ENCODE results near the gene TNFSF18.

The TNFSF18 gene

DNA sequence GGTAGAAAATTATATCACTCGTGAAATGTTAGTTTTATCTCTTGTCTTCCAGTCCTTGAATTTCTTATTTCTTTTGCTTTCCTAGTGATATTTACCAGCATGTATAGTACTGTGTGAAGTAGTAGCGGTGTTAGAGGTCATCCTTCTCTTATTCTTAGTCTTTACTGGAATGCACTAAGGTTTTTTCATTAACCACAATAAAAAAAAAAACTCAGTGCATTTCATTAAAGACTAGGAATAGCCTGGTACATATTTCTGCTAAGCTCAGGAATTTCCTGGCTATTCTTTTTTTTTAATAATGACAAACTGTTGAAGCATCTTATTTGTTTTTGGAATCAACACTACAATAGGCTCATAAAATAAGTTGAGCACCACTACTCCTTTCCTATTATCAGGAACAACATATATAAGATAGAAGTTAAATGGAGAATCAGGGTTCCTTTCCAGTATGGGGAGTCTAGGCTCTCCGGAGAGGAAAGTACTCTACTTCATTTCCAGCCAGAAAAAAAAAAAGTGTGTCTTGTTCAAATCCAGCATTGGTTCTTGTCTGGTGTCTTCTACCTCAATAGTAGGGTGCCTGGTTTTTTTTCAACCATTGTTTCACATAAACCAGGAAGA, 60.0 kb downstream of the TNFSF18 start:
- no peak for TF ChIP-seq Cebpa-rat (IDR thresholded peaks at IDR 0.05)
- Histone ChIP-seq H3K4me2 (no peak overlapping the region), H3K27me3 (no peaks in the 10 kb centered on the region), H3K4me3 (no peak overlapping the region), H3K9me3 (no peaks in the 10 kb centered on the region), H4K20me1 (no peaks in the 10 kb centered on the region), H3K27ac (no peak overlapping the region), H3K36me3 (no peaks in the 10 kb centered on the region), H3K9ac (no peak overlapping the region), H3K4me1 (no peaks in the 10 kb centered on the region)
